GM19395 (cell line): Measurements from ENCODE around the gene MED27.
"Not testable (repeated sequence)": the region's sequence is repeated elsewhere in the genome, so short reads cannot be mapped to it uniquely, and the experiment has no call there.

Experiments
- ATAC-seq: cut with Tn5 transposase; IDR thresholded peaks from one replicate; pipeline ENCODE4 v1.9.1; 2021; ENCODE audit warnings: mild to moderate bottlenecking, moderate library complexity; ENCODE audit not compliant: unreplicated experiment

MED27 gene

GRCh38 chr9:131927091-131927490 is 152.6 kb downstream of the MED27 start:
- ATAC-seq, result no peak

GRCh38 chr9:131926360-131926922 is 153.2 kb downstream of the MED27 start:
- no peak for ATAC-seq

GRCh38 chr9:131925677-131926177 is 153.9 kb downstream of the MED27 start:
- no peak for ATAC-seq

- ATAC-seq, result no peak
Observed at GRCh38 chr9:131923766-131924165, 155.9 kb downstream of the MED27 start.

GRCh38 chr9:131923132-131923671 is 156.5 kb downstream of the MED27 start:
- no peak for ATAC-seq

GRCh38 chr9:131921635-131922034 is 158.0 kb downstream of the MED27 start:
- not testable (repeated sequence) for ATAC-seq

GRCh38 chr9:131919216-131919615 is 160.5 kb downstream of the MED27 start:
- no peak for ATAC-seq

GRCh38 chr9:131918481-131918880 is 161.2 kb downstream of the MED27 start:
- no peak for ATAC-seq

- no peak for ATAC-seq
Observed at GRCh38 chr9:131917009-131917408, 162.7 kb downstream of the MED27 start.

GRCh38 chr9:131915181-131915580 is 164.5 kb downstream of the MED27 start:
- no peak for ATAC-seq

GRCh38 chr9:131912671-131913070 is 167.0 kb downstream of the MED27 start:
- no peak for ATAC-seq

GRCh38 chr9:131912069-131912468 is 167.6 kb downstream of the MED27 start:
- ATAC-seq, result no peak

GRCh38 chr9:131910572-131910971 is 169.1 kb downstream of the MED27 start:
- no peak for ATAC-seq

- no peak for ATAC-seq
Observed at GRCh38 chr9:131905144-131905543, 174.5 kb downstream of the MED27 start.

GRCh38 chr9:131899296-131900228 is 180.1 kb downstream of the MED27 start:
- no peak for ATAC-seq

GRCh38 chr9:131892902-131893500 is 186.7 kb downstream of the MED27 start:
- no peak for ATAC-seq

GRCh38 chr9:131892162-131892707 is 187.4 kb downstream of the MED27 start:
- ATAC-seq, result no peak

- no peak for ATAC-seq
Observed at GRCh38 chr9:131891598-131891997, 188.1 kb downstream of the MED27 start.

GRCh38 chr9:131889437-131890251 is 190.0 kb downstream of the MED27 start:
- no peak for ATAC-seq

- no peak for ATAC-seq
Observed at GRCh38 chr9:131888923-131889322, 190.7 kb downstream of the MED27 start.
